OCI-M1 (cell line): ENCODE measurements around the gene TM4SF1.

Source experiments
- DNase-seq: peaks from one replicate; lab custom pipeline; 2025; lab: John Stamatoyannopoulos, UW

TM4SF1 gene, protein sequence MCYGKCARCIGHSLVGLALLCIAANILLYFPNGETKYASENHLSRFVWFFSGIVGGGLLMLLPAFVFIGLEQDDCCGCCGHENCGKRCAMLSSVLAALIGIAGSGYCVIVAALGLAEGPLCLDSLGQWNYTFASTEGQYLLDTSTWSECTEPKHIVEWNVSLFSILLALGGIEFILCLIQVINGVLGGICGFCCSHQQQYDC

DNA sequence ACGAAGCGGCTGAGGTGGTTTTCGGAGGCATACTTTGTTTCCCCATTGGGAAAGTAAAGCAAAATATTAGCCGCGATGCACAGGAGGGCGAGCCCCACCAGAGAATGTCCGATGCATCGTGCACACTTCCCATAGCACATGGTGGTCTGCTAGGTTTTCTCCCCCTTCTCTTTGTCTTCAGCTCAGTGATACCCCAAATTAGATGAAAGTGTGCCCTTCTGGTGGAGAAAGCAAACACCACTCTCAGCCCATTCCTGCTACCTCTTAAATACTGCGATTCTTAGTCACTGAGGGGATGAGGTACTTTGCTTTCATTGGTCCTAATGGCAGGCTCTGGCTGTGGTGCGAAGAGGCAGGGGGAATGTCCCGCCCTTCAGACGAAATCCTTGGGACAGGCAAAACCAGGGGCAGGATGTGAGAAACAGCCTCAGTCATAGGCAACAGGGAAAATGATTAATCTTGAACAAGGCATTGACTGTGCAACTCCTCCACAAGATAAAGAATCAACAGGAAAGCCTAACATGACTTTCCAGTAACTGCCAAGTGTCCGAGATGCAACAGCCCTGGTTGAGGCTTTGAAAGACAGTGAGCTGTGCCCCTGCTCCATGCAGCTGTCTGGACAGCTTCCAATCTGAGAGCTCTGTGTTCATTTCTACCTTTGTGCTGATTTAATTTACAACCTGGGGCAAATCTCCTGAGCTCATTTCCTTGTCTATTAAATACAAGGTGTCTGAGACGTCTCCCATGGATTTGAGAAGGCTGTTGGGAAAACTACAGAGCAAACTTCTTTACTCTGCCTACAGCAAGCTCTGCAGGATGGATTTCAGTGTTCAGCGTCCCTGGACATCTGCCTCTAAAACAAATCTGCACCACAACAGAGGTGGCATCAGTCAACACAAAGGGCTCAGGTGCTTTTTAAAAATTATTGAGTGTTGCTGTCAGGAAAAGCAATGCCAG is at the start of gene TM4SF1:
Gene TM4SF1 (minus strand): TSS at position 242 of the 957 bp plus-strand sequence. CDS start 102 bp downstream, at position 140.
- peak; percentile 4 for DNase-seq

DNA sequence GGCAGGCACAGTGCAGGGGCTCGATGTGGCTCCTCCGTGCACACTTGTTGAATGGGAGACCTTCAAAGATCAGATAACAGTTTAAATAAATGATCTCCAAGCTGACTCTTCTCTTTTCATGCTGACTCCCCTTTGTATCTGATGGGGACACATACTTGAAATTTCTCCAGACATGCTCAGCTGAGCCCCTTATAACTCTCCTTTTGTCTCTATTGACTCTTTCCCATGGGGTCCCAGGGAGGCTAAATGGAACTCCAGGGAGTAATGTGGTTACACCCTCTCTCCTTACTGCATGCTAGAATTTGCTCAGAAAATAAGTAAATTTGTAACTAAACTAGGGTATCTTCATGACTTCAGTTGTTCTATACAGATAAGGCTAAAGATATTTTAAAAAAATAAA is 48.9 kb upstream of the TM4SF1 start:
- no peak for DNase-seq

DNA sequence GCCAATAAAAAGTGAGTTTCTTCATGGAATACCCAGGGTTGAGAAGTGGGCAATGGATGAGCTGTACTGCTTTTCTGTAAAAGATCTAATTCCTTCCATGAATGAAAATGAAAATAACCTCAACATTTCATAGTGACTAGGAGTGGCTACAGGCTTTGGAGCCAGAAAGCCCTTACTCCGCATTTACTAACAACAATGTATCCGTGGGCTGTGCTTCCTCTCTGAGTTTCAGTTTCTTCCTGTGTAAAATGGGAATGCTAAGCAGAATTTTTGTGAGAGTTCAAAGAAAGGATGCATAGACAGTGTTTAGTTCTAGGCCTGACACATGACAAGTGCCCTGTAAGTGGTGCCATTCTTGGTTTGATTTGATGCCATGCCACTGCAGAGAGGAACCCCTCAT is 47.5 kb upstream of the TM4SF1 start:
- no peak for DNase-seq

DNA sequence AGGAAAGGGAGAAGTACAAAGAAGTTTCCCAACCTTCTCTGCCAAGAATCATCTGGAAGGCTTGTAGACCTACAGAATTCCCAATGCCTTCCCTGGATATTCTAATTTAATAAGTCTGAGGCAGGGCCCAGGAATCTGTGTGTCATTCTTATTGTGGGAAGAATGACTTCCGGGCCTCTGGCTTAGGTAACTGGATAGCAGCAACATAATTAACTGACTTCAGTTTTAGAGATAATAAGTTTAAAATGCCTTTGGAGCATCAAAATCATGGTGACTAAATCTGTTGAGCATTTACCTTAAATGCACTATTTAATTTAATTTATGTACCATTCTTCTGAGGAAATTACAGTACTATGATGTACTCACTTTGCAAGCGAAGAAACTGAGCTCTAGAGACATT is 44.3 kb upstream of the TM4SF1 start:
- DNase-seq: no peak

DNA sequence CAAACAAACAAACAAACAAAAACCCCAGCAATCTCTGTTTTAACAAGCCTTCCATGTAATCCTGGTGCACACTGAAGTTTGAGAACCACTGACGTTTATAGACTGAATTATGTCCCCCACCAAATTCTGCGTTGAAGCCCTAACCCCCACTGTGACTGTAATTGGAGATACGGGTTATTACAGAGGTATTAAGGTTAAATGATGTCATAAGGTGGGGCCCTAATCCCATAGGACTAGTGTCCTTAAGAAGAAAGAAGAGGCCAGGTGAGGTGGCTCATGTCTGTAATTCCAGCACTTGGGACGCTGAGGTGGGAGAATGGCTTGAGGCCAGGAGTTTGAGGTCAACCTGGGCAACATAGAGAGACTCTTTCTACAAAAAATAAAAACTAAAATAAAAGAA is 42.4 kb upstream of the TM4SF1 start:
- DNase-seq: no peak

DNA sequence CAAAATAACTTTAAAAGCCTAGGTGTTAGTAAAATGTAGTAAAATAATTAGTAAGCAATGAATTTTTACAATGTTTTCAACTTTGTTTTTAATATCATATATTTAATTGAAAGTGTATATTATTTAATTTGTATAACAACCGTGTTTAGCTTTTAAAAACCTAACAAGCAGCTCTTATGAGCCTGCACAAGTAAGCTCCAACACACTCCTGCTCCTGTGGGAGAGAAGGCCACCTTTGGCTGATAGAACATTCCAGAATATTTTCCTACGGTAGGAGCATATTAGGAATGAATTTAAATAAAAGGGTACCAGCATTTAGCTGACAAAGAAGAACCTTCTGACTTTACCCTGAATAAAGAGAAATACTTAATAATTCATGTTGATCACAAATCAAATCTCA is 40.3 kb upstream of the TM4SF1 start:
- DNase-seq: no peak

DNA sequence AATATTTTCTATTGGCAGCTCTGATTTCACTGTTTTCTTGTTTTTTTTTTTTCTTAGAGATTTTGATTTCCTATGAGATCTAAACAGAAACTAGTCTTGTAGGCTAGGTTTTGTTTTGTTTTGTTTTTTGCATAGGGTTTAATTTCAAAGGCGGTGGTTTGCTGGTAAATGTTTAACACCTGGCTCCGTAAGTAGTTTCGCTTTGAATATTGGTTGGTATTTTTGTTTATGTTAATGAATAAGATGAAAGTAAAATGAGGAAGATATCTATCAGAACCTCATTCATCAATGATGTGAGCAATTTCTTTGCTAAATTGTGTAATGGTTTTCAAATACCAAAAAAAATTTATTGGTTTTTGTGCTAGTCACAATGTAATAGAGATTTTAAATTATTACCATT is 39.7 kb upstream of the TM4SF1 start:
- DNase-seq: no peak

DNA sequence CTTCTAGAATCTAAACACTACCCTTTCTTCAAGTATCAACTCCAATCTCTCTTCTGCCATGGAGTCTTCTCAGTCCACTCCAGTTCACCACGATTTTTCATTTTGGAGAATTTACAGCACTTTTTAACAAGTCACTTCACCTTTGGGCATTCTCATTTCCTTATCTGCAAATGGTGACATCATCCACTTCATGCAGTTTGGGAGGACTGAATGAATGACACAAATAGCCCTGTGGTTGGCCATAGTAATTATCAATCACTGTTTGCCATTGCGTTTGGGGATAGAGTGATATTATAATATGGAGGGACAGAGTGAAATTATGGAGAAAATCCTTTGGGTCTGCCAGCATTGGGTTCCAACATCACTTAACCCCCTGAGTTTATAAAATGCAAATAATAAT is 38.0 kb upstream of the TM4SF1 start:
- DNase-seq: peak; percentile 26

DNA sequence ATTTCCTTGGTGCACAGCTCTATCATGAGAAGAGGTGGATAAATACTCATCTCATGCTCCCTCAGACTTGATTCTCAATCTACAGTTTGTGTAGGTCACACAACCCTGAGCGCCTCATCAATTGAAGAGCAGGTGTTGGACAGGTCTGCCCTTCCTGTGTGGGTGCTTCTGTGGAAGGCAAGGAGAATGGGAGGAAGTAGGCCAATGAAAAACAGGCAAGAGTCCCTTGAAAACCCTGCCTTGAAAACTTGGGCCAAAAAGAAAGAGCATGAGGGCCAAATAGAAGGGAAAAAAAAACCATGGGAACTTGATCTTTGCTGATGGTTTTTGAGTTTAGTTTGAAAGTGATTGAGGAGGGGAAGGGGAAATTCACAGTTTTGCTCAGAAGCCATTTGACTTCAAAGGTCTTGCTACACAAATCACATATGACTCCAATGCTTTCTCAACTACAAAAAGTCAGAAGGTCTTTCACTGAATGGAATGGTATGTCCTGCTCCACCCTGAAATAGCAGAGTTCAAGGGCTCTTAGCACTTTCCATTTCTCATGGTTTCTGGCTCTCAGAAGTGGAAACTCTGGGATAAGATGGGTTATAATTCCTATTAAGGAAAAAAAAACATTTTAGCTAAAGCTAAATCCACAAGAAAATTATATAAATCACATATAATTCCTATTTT is 37.2 kb upstream of the TM4SF1 start:
- DNase-seq: no peak

DNA sequence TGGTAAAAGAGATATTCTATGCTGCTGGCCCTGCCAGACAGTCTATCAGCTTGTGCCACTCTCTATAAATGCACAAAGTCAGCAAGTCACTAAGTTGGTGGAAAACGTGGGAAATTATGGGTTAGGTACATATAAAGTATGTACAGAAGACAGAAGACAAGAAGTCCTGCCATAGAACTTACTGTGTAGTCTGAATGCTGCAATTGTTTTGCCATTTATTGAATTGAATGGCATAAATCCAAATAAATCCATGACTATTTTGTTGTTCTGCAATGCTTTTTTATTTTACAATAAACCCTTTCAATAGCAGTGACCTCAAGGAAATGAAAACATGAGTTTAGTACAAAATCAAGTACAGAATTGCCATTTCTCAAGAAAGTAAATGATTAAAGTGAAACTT is 34.1 kb upstream of the TM4SF1 start:
- no peak for DNase-seq

DNA sequence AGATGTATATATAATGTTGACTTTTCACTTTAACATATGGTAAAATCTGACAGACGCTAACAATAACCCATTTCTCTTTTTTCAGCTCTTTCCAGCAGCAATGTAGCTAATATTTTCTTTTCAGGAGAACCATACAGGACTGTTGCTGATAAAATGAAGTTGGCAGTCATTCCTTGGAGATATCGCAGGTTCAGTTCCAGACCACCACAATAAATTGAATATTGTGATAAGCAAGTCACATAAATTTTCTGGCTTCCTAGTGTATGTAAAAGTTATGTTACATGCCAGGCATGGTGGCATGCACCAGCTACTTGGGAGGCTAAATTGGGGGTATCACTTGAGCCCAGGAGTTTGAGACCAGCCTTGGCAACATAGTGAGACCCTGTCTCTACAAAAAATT is 31.9 kb upstream of the TM4SF1 start:
- no peak for DNase-seq

DNA sequence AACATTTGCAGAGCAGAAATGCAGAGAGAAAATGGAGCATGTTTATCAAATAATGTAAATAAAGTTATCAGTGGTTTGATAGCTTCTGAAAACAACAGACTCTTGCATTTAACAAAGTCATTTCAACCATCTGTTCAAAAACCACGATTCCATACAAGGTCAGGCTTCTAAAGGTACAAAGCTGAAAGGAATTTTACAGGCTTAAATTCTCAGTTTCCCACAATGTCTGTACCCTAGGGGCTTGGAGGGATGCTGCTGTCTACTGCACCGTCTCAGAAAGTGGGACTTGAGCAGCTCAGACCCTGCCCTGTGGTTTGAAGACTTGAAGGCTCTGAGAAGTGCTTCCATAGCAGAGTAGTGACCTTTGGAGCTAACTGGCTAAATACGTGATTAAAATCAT is 30.4 kb upstream of the TM4SF1 start:
- DNase-seq: no peak

DNA sequence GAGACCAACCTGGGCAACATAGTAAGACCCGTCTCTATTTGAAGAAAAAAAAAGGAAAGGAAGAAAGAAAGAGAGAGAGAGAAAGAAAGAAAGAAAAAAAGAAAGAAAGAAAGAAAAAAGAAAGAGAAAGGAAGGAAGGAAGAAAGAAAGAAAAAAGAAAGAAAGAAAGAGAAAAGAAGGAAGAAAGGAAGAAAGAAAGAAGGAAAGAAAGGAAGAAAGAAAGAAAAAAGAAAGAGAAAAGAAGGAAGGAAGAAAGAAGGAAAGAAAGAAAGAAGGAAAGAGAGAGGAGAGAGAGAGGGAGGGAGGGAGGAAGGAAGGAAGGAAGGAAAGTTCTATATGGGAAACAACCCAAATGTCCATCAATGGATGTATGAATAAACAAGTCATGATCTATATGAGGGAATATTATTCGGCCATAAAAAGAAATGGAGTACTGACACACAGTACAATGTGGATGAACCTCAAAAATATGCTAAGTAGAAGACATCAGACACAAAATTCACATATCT is 28.8 kb upstream of the TM4SF1 start:
- no peak for DNase-seq

DNA sequence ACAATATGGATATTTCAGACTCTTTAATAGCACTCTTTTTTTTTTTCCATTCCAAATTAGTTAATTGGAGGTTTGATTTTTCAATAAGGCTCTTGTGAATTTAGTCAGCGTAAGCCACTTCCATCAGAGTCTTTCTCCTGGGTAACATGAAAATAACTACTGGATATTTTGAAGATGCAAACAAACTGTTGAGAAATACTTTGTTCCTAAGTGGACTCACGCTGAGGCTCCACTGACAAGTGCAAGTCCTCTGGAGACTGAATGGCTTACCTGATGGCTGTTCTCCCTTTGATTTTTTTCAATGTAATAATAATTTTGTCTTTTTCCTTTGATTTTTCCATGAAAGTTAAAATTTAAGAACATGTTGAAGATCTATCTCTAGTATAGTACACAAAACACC is 26.0 kb upstream of the TM4SF1 start:
- no peak for DNase-seq

DNA sequence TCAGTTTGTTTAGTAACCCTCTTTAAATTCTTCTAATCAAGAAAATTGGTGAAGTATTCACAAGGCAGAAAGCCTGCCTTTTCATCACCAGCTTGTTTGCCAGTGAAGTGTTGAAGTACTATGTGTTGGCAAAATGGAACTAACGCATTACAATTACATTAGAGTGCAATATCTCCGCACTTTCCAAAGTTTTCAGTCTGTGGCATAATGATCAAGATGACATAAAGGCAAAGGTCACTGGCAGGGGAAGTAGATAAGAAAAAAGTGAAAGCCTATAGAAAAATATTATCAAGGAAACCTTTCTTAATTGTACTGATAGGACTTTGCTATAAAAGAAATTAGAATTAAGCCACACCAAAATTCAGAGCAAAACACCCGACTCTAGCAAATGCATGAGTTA is 25.0 kb upstream of the TM4SF1 start:
- DNase-seq: no peak

DNA sequence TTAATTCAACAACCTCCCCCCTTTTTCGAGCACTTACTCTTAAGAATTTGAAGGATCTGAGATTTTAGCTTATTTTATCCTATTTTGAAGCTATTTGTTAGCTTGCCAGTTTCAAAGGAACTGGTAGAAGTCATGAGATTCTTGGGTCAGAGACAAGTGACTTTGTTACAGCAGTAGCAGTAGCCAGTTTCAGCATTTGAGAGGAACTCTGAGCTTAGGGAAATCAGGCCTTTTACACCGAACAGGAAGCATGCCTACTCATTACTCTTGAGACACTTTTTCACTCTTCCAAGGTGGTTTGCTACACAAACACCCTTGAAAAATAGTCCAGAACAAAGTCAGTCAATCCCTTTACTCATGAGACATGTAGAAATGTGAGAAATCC is 24.5 kb upstream of the TM4SF1 start:
- DNase-seq: no peak

DNA sequence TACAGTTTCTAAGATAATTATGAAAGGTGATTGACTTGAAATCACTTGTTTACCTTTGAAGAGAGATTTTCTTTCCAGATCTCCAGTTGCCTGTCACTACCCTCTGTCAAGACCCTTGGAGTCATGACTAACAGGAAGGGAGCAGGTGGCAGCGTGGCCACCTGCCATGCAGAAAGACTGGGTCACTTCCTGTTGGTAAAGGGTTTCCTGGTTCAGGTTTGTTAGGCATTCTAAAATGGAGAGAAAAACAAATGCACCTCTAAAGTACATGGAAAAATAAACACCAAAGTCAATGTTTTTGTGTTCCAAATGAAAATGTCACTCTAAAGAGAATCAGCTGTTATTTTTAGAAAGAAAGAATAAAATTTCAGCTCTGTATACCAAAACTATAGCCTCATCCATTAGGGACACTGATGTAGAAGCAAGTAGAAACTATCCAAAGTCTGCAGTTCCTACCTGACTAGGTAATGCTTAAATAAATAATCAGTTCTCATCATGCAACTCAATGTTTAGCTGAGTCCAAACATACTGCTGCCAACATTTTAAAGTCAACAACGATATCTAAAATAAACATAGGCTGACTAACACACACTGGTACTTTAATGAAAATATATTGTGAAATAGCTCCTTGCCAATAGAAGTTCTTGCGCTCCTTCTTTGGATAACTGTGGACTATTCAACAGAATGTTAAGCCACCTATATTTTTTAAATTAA is 23.9 kb upstream of the TM4SF1 start:
- DNase-seq: no peak

DNA sequence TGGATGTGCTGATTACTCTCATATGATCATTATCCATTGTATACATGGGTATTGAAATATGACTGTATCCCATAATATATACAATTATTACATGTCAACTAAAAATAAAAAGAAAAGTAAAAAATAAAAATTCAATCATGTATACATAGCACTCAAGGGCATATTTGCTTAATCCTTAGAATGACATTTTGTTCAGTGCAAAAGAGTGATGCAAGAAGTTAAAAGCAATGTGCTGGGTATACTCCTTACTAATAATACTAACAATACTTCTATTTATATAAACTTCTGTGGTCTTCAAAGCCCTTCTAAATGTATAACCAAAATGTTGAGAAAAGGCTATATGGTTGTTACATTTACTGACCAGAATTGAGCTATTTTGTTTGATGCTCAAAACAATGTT is 23.2 kb upstream of the TM4SF1 start:
- DNase-seq: no peak

DNA sequence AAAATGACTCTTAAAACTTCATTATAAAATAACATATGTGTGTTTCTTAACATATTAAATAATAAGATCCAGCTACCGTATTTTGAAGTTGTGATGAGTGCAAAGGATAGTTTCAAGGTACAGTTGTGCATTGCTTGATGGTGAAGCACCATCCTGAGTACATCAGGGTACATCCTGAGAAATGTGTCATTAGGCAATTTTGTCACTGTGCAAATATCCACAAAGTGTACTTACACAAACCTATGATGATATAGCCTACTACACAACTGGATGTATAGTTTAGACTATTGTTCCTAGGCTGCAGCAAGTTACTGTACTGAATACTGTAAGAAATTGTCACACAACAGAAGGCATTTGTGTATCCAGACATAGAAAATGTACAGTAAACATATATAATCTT is 20.8 kb upstream of the TM4SF1 start:
- DNase-seq: no peak

DNA sequence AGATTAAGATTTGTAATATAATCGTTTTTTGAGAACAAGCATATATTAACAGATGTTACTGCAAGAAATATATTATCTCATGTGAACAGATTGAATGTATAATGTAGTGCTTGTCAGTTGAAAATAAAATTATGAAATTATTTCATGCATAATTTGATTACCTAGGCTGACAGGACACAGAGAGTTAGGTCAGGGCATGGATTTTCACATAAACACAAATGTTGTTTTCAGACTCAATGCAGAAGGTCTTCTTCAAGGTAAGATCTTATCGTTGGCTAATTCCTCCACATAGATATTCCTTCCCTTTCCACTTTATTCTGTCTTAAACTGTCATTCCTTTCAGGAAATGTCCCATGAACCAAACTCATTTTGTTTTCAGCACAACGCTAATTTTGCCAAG is 20.1 kb upstream of the TM4SF1 start:
- DNase-seq: no peak

DNA sequence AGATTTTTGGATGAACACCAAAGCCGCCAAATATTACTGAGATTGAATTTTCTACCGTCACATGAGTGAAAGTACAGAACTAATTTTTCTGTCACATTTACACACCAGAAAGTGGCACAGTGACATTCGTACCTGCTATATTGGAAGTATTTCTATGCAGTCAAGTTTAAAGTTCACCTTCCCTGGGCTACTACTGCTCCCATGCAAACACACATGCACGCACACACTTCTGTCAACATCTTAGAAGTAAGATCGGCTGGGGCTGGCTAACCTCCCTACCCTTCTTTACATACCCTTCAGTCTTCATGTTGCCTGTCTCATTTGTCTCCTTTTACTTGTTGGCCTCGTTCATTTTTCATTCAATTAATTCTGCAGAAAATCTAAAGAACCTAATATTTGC is 19.0 kb upstream of the TM4SF1 start:
- no peak for DNase-seq
